IMR-90 (cell line): ENCODE data around the gene NHSL2. TPM values are rescaled to one million over a fixed set of nuclear protein-coding genes. Genes with fewer than 3 reads are reported as not detected.

Experiments used
- ATAC-seq: fragments of 200-7000 bp; cut with Tn5 transposase; 2 replicates; pipeline ENCODE4 v1.9.1; 2020; ENCODE audit warnings: low read depth, mild to moderate bottlenecking, moderate library complexity
- BruUV-seq: library from RNA; stranded (reverse); fragments of 400-500 nt; replicated peaks from 2 replicates; lab custom pipeline; 2021; lab: Mats Ljungman, UMichigan
- CTCF ChIA-PET: fragments of 300-600 bp; formaldehyde crosslinking; extraction: SDS; loops from one replicate; lab custom pipeline; 2021; ENCODE audit warnings: antibody characterized with exemption; lab: Yijun Ruan, JAX
- POLR2A ChIA-PET: fragments of 300-600 bp; sonication (Branson Sonifier 250); formaldehyde crosslinking; loops from one replicate; lab custom pipeline; 2022; ENCODE audit warnings: antibody characterized with exemption; ENCODE audit not compliant: unreplicated experiment; lab: Charles Lee
- DNase-seq: peaks from one replicate; pipeline ENCODE4 v3.0.0; 2013
- H2AFZ ChIP-seq: replicated peaks from 2 replicates; pipeline ENCODE3; 2013; ENCODE audit warnings: low read length, mild to moderate bottlenecking; ENCODE audit not compliant: poor library complexity
- H2AK5ac ChIP-seq: 2 replicates; pipeline ENCODE4 v1.6.1; 2013; ENCODE audit warnings: low read depth, low read length, inconsistent platforms
- H2AK9ac ChIP-seq: replicated peaks from 2 replicates; pipeline ENCODE3; 2013; ENCODE audit warnings: mild to moderate bottlenecking, low read depth, low read length, moderate library complexity; ENCODE audit not compliant: poor library complexity
- H2BK120ac ChIP-seq: 2 replicates; pipeline ENCODE4 v1.6.1; 2013; ENCODE audit warnings: low read depth, low read length, inconsistent platforms
- H2BK15ac ChIP-seq: 3 replicates; pipeline ENCODE4 v1.6.1; 2013; ENCODE audit warnings: low read depth, low read length, inconsistent platforms
- H2BK20ac ChIP-seq: 2 replicates; pipeline ENCODE4 v1.6.1; 2013; ENCODE audit warnings: low read depth, mild to moderate bottlenecking, inconsistent platforms, low read length, moderate library complexity
- H2BK5ac ChIP-seq: 2 replicates; pipeline ENCODE4 v1.6.1; 2013; ENCODE audit warnings: mild to moderate bottlenecking, low read depth, low read length, inconsistent platforms; ENCODE audit not compliant: poor library complexity, severe bottlenecking
- H3K14ac ChIP-seq: replicated peaks from 2 replicates; pipeline ENCODE4 v1.6.1; 2013; ENCODE audit warnings: low read depth, low read length, inconsistent platforms
- H3K18ac ChIP-seq: 2 replicates; pipeline ENCODE4 v1.6.1; 2013; ENCODE audit warnings: low read depth, low read length, control low read depth
- H3K23ac ChIP-seq: 2 replicates; pipeline ENCODE4 v1.6.1; 2013; ENCODE audit warnings: low read depth, low read length, inconsistent platforms
- H3K27ac ChIP-seq: 2 replicates; pipeline ENCODE4 v1.5.1; 2013; ENCODE audit warnings: mild to moderate bottlenecking, control low read depth, low read length; ENCODE audit not compliant: insufficient read depth
- H3K27me3 ChIP-seq: 2 replicates; pipeline ENCODE4 v1.6.1; 2013; ENCODE audit warnings: low read length; ENCODE audit not compliant: control insufficient read depth, insufficient read depth
- H3K36me3 ChIP-seq: 2 replicates; pipeline ENCODE4 v1.6.1; 2013; ENCODE audit warnings: low read length, mixed read lengths; ENCODE audit not compliant: control insufficient read depth, insufficient read depth
- H3K4ac ChIP-seq: 2 replicates; pipeline ENCODE4 v1.6.1; 2013; ENCODE audit warnings: low read depth, low read length, inconsistent platforms
- H3K4me1 ChIP-seq: 2 replicates; pipeline ENCODE4 v1.6.1; 2013; ENCODE audit warnings: low read length, mixed read lengths; ENCODE audit not compliant: control insufficient read depth, insufficient read depth
- H3K4me2 ChIP-seq: 2 replicates; pipeline ENCODE4 v1.6.1; 2013; ENCODE audit warnings: low read depth, mild to moderate bottlenecking, control low read depth, low read length, moderate library complexity
- H3K4me3 ChIP-seq: 2 replicates; pipeline ENCODE4 v1.5.1; 2013; ENCODE audit warnings: low read depth, mild to moderate bottlenecking, control low read depth, low read length, moderate library complexity; ENCODE audit not compliant: insufficient read depth
- H3K56ac ChIP-seq: 2 replicates; pipeline ENCODE4 v1.6.1; 2013; ENCODE audit warnings: low read length, inconsistent platforms; ENCODE audit not compliant: insufficient read depth; ENCODE audit errors: extremely low read depth
- H3K79me1 ChIP-seq, 2 experiments: 2 replicates each; pipeline ENCODE4 v1.6.1; 2013; ENCODE audit warnings: low read length in 2 of 2, inconsistent platforms in 1 of 2, low read depth in 1 of 2
- H3K9ac ChIP-seq: 2 replicates; pipeline ENCODE4 v1.6.1; 2013; ENCODE audit warnings: low read depth, low read length, control low read depth
- H3K9me1 ChIP-seq: 2 replicates; pipeline ENCODE4 v1.6.1; 2013; ENCODE audit warnings: low read length, inconsistent platforms; ENCODE audit not compliant: insufficient read depth
- H3K9me3 ChIP-seq: 2 replicates; pipeline ENCODE4 v1.6.1; 2013; ENCODE audit warnings: low read length; ENCODE audit not compliant: control insufficient read depth, insufficient read depth
- H4K20me1 ChIP-seq: 2 replicates; pipeline ENCODE4 v1.6.1; 2013; ENCODE audit warnings: low read length, inconsistent platforms; ENCODE audit not compliant: insufficient read depth
- H4K5ac ChIP-seq: 2 replicates; pipeline ENCODE4 v1.6.1; 2013; ENCODE audit warnings: mild to moderate bottlenecking, low read depth, low read length, control low read depth
- H4K8ac ChIP-seq, 2 experiments: 2 replicates each; pipeline ENCODE4 v1.6.1; 2013; ENCODE audit warnings: low read depth in 2 of 2, low read length in 2 of 2, control low read depth in 1 of 2, inconsistent platforms in 1 of 2
- H4K91ac ChIP-seq: 2 replicates; pipeline ENCODE4 v1.6.1; 2013; ENCODE audit warnings: low read depth, low read length, inconsistent platforms; ENCODE audit not compliant: insufficient read depth
- CEBPB ChIP-seq: IDR thresholded peaks from 2 replicates; pipeline ENCODE4 v1.6.1; 2012; ENCODE audit warnings: low read depth, low read length, improper control_type of control experiment
- FOS ChIP-seq: fragments of 150-350 bp; IDR thresholded peaks from 2 replicates; pipeline ENCODE4 v1.6.1; 2016; ENCODE audit warnings: low read depth, low read length
- MAFK ChIP-seq: IDR thresholded peaks from 2 replicates; pipeline ENCODE4 v1.6.1; 2012; ENCODE audit warnings: low read depth, low read length, improper control_type of control experiment
- MXI1 ChIP-seq: IDR thresholded peaks from 2 replicates; pipeline ENCODE4 v1.6.1; 2012; ENCODE audit warnings: low read depth, mild to moderate bottlenecking, low read length, moderate library complexity, borderline replicate concordance
- NFE2L2 ChIP-seq: fragments of 150-350 bp; IDR thresholded peaks from 2 replicates; pipeline ENCODE4 v1.6.1; 2016; ENCODE audit warnings: low read depth, mild to moderate bottlenecking, low read length
- RCOR1 ChIP-seq: IDR thresholded peaks from 2 replicates; pipeline ENCODE4 v1.6.1; 2012; ENCODE audit warnings: mild to moderate bottlenecking, low read length, improper control_type of control experiment; ENCODE audit not compliant: insufficient replicate concordance
- SMC3 ChIP-seq: fragments of 150-350 bp; IDR thresholded peaks from 2 replicates; pipeline ENCODE4 v1.6.1; 2016; ENCODE audit warnings: low read depth, mild to moderate bottlenecking, antibody characterized with exemption, low read length, moderate library complexity
- WGBS, 2 experiments: methylation state at CpG; one replicate each; pipeline versions ENCODE4 v1.1.5 to v1.1.7; 2013; ENCODE audit warnings: missing lambda C conversion rate in 2 of 2; ENCODE audit not compliant: insufficient read length in 1 of 2; ENCODE audit errors: extremely low coverage in 2 of 2; 5-methylcytosine and 5-hydroxymethylcytosine counted together
- dilution Hi-C: fragments of 300-500 bp; cut with HindIII; formaldehyde crosslinking; loops from one replicate; pipeline ENCODE4 v1.14.3; 2018; ENCODE audit warnings: low sequenced_read_pairs; ENCODE audit not compliant: unreplicated experiment
- in situ Hi-C: fragments of 300-500 bp; cut with MboI; formaldehyde crosslinking; loops from 3 replicates; pipeline ENCODE4 v1.14.3; 2019; ENCODE audit warnings: low sequenced_read_pairs, inconsistent platforms, mixed read lengths
- intact Hi-C: fragments of 100-400 bp; cut with micrococcal nuclease; formaldehyde crosslinking; loops from 2 replicates; pipeline ENCODE4 v1.10.0; 2022
- polyA plus RNA-seq, 3 experiments: library from polyadenylated mRNA; depleted of rRNA; stranded (reverse); fragments of >200 nt; gene quantifications; 2 replicates each; pipeline ENCODE4 v1.2.3, GENCODE V29; 2012; ENCODE audit warnings: low replicate concordance in 1 of 3
- total RNA-seq: library from RNA; depleted of rRNA; stranded (reverse); fragments of >200 nt; gene quantifications from 2 replicates; pipeline ENCODE4 v1.2.3, GENCODE V29; 2012
- TF ChIP-seq, protein P1 (sequence below): conservative IDR thresholded peaks from 2 replicates; pipeline ENCODE4 v1.5.1; 2012; ENCODE audit warnings: mild to moderate bottlenecking, low read depth, low read length, improper control_type of control experiment

The NHSL2 gene
- total and polyA plus RNA-seq, 2 of the 4 experiments (the other 2 are of a cell fraction), result 0.72 to 0.75 TPM

DNA sequence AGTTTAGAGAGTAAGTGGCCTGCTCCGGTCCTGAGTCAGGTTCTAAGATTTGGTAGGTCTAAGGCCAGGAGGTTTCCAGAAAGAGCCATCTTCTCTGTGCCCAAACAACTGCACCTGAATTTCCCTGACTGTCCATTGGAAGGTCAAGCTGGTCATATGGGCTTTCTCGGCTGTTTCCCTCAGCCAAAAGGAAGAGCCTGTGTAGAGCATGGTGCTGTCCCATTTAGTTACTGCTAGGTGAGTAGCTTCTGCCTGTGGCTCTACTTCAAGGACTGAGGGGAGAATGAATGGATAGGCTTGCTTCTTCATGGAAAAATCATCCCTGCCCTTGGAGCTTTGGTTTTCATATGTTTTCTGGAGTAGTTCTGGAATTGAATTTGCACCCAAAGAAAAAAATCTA is 33.7 kb downstream of the NHSL2 start:
- DNase-seq, result no peak
- intact Hi-C loops (no loop called here), dilution Hi-C loops (no loop called here), in situ Hi-C loops (no loop called here)
- Histone ChIP-seq H2BK20ac (no peak overlapping the region), H4K20me1 (no peaks in the 10 kb centered on the region; the same call in 1 of the 2 replicates), H3K9me1 (no peaks in the 10 kb centered on the region), H3K4me3 (no peak overlapping the region), H3K27ac (no peak overlapping the region), H3K14ac (no peak overlapping the region), H3K4me2 (no peak overlapping the region), H3K9ac (no peak overlapping the region), H3K23ac (no peak overlapping the region), H2BK15ac (no peak overlapping the region), H2AFZ (no peak overlapping the region), H4K5ac (no peak overlapping the region), H3K27me3 (peaks cover 38% of the 10 kb centered on the region), H3K18ac (no peak overlapping the region), H3K4me1 (peaks cover 2% of the 10 kb centered on the region; the same call in 1 of the 2 replicates), H3K79me1 (no peaks in the 10 kb centered on the region), H3K56ac (no peak overlapping the region), H3K9me3 (no peaks in the 10 kb centered on the region), H4K91ac (no peak overlapping the region), H2AK9ac (no peak overlapping the region), H2AK5ac (no peak overlapping the region), H2BK120ac (no peak overlapping the region), H4K8ac (no peak overlapping the region), H3K36me3 (no peaks in the 10 kb centered on the region), H3K4ac (no peak overlapping the region), H2BK5ac (no peak overlapping the region)
- no peak for TF ChIP-seq SMC3
- no peak for TF ChIP-seq CEBPB
- TF ChIP-seq, protein P1, sequence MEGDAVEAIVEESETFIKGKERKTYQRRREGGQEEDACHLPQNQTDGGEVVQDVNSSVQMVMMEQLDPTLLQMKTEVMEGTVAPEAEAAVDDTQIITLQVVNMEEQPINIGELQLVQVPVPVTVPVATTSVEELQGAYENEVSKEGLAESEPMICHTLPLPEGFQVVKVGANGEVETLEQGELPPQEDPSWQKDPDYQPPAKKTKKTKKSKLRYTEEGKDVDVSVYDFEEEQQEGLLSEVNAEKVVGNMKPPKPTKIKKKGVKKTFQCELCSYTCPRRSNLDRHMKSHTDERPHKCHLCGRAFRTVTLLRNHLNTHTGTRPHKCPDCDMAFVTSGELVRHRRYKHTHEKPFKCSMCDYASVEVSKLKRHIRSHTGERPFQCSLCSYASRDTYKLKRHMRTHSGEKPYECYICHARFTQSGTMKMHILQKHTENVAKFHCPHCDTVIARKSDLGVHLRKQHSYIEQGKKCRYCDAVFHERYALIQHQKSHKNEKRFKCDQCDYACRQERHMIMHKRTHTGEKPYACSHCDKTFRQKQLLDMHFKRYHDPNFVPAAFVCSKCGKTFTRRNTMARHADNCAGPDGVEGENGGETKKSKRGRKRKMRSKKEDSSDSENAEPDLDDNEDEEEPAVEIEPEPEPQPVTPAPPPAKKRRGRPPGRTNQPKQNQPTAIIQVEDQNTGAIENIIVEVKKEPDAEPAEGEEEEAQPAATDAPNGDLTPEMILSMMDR, result no peak
- TF ChIP-seq MXI1, result no peak
- TF ChIP-seq NFE2L2, result no peak
- TF ChIP-seq RCOR1, result no peak
- TF ChIP-seq MAFK, result no peak
- TF ChIP-seq FOS, result no peak
- ATAC-seq, result no peak
- ChIA-PET CTCF (no interaction called here), POLR2A (no interaction called here)
- no TSS peak for BruUV-seq
- whole genome bisulfite sequencing, 2 experiments, result no CpG with 5 or more reads among the region's 2 CpGs
